ENCODE results near the gene INTS14. TPM values are rescaled to one million over a fixed set of nuclear protein-coding genes. Genes with fewer than 3 reads are reported as not detected.
A peak's percentile ranks its signal among the peaks of the same experiment; 100 is the strongest.
"Not testable (repeated sequence)": the region's sequence is repeated elsewhere in the genome, so short reads cannot be mapped to it uniquely, and the experiment has no call there.

INTS14 gene
- total RNA-seq, 2 donors from 2014 or later, result 26.0 to 28.3 TPM

- peak; percentile 30 for ATAC-seq
These were observed 51.8 kb downstream of the INTS14 start for GRCh38 chr15:65558997-65559760.

GRCh38 chr15:65558336-65558735 is 52.6 kb downstream of the INTS14 start:
- H3K4me3 ChIP-seq, result no peak overlapping the region
- ATAC-seq (no peak), DNase-seq (no peak)
- WGBS, 2 donors, result 86 to 90% methylated on average over 5 of the region's 5 CpGs
- intact Hi-C loops (cut with DNase I), result no loop called here
- no peaks in the 10 kb centered on the region for H3K9me3 ChIP-seq
- H3K4me1 ChIP-seq, result no peaks in the 10 kb centered on the region
- no peaks in the 10 kb centered on the region for H3K36me3 ChIP-seq (replicated peaks in 1 of 2; ENCODE audit: insufficient read depth in 1 of 2, low read depth in 2 of 2)
- TF ChIP-seq CTCF (IDR thresholded peaks at IDR 0.05) (no peak), POLR2A (IDR thresholded peaks at IDR 0.05) (no peak)
- H3K27me3 ChIP-seq, result no peaks in the 10 kb centered on the region
- H3K27ac ChIP-seq, result no peak overlapping the region

More at GRCh38 chr15:65558997-65559760, 51.8 kb downstream of the INTS14 start:
- H3K9me3 ChIP-seq, result no peaks in the 10 kb centered on the region
- DNase-seq, result no peak
- TF ChIP-seq CTCF (IDR thresholded peaks at IDR 0.05) (no peak), POLR2A (IDR thresholded peaks at IDR 0.05) (no peak)
- intact Hi-C loops (cut with DNase I), result no loop called here
- no peaks in the 10 kb centered on the region for H3K36me3 ChIP-seq (replicated peaks in 1 of 2; ENCODE audit: insufficient read depth in 1 of 2, low read depth in 2 of 2)
- no peaks in the 10 kb centered on the region for H3K4me1 ChIP-seq
- WGBS, 2 donors, result 77 to 81% methylated on average over 6 of the region's 6 CpGs
- peak overlapping the region in 1 of 4 donors; percentile 14 for H3K27ac ChIP-seq
- no peaks in the 10 kb centered on the region for H3K27me3 ChIP-seq
- no peak overlapping the region for H3K4me3 ChIP-seq

GRCh38 chr15:65556622-65557021 is 54.3 kb downstream of the INTS14 start:
- Histone ChIP-seq H3K9me3 (no peaks in the 10 kb centered on the region), H3K4me1 (no peaks in the 10 kb centered on the region), H3K36me3 (replicated peaks in 1 of 2; ENCODE audit: insufficient read depth in 1 of 2, low read depth in 2 of 2) (no peaks in the 10 kb centered on the region), H3K27ac (no peak overlapping the region), H3K4me3 (no peak overlapping the region), H3K27me3 (no peaks in the 10 kb centered on the region)
- TF ChIP-seq CTCF (IDR thresholded peaks at IDR 0.05), result no peak
- DNase-seq (no peak), ATAC-seq (no peak)
- 94% methylated on average over 7 of the region's 7 CpGs for WGBS, 2 donors
- intact Hi-C loops (cut with DNase I), result no loop called here

GRCh38 chr15:65553691-65554090 is 57.2 kb downstream of the INTS14 start:
- Histone ChIP-seq H3K27me3 (no peaks in the 10 kb centered on the region), H3K4me3 (no peak overlapping the region), H3K36me3 (replicated peaks in 1 of 2; ENCODE audit: insufficient read depth in 1 of 2, low read depth in 2 of 2) (no peaks in the 10 kb centered on the region), H3K27ac (no peak overlapping the region), H3K9me3 (no peaks in the 10 kb centered on the region), H3K4me1 (peaks cover 18% of the 10 kb centered on the region)
- TF ChIP-seq POLR2A (IDR thresholded peaks at IDR 0.05) (no peak), CTCF (IDR thresholded peaks at IDR 0.05) (no peak)
- intact Hi-C loops (cut with DNase I), result no loop called here
- ATAC-seq (no peak), DNase-seq (no peak)
- WGBS, 2 donors, result 92 to 98% methylated on average over 3 of the region's 3 CpGs

- H3K4me3 ChIP-seq; ATAC-seq; H3K27ac ChIP-seq; DNase-seq; H3K36me3 ChIP-seq (replicated peaks in 1 of 2; ENCODE audit: insufficient read depth in 1 of 2, low read depth in 2 of 2); H3K9me3 ChIP-seq; intact Hi-C loops (cut with DNase I); H3K27me3 ChIP-seq: not testable (repeated sequence)
- 98 to 99% methylated on average over 4 to 5 of the region's 6 CpGs for WGBS, 2 donors
- H3K4me1 ChIP-seq, result peaks cover 18% of the 10 kb centered on the region
These were observed 58.1 kb downstream of the INTS14 start for GRCh38 chr15:65552851-65553250.
